Breast epithelium (tissue), 4 donors: ENCODE results near the gene DSCAML1. TPM values are rescaled to one million over a fixed set of nuclear protein-coding genes. Genes with fewer than 3 reads are reported as not detected.

Experiments
- DNase-seq, 2 donors: peaks; one replicate each; pipeline ENCODE4 v3.0.0-alpha.2; 2019; ENCODE audit warnings: low spot score in 2 of 2
- H3K27ac ChIP-seq, 2 donors: fragments of 200-600 bp; sonication (generic) in 1 of 2; one replicate each; pipeline ENCODE4 v1.5.1; 2016 to 2019; ENCODE audit warnings: mild to moderate bottlenecking in 1 of 2
- H3K27me3 ChIP-seq, 2 donors: fragments of 200-600 bp; sonication (generic) in 1 of 2; one replicate each; pipeline versions ENCODE4 v1.5.1 to v1.6.0; 2017 to 2019; ENCODE audit warnings: control low read depth in 1 of 2, mild to moderate bottlenecking in 1 of 2
- H3K36me3 ChIP-seq: fragments of 200-600 bp; one replicate; pipeline ENCODE4 v1.5.1; 2019
- H3K4me1 ChIP-seq, 2 donors: fragments of 200-600 bp; sonication (generic); one replicate each; pipeline ENCODE4 v1.5.1; 2016 to 2019; ENCODE audit warnings: control low read depth in 1 of 2
- H3K4me3 ChIP-seq, 3 donors: fragments of 200-600 bp; sonication (generic); 1 replicate in 2 of 3; 2 replicates in 1 of 3; pipeline ENCODE4 v1.5.1; 2016 to 2019; ENCODE audit warnings: mild to moderate bottlenecking in 3 of 3, moderate library complexity in 2 of 3
- H3K9me3 ChIP-seq, 2 donors: fragments of 200-600 bp; sonication (generic) in 1 of 2; one replicate each; pipeline ENCODE4 v1.5.1; 2016 to 2019; ENCODE audit warnings: control low read depth in 1 of 2
- POLR2A ChIP-seq: fragments of 450-650 bp; IDR thresholded peaks from one replicate; pipeline ENCODE4 v1.6.1; 2016; ENCODE audit warnings: antibody characterized with exemption, mild to moderate bottlenecking, moderate library complexity
- POLR2AphosphoS5 ChIP-seq, 3 donors: sonication (generic); formaldehyde crosslinking; IDR thresholded peaks; one replicate each; pipeline ENCODE4 v1.6.1; 2017; ENCODE audit warnings: antibody characterized with exemption in 3 of 3
- intact Hi-C: fragments of 100-400 bp; cut with DNase I; formaldehyde crosslinking; loops from one replicate; pipeline ENCODE4 v1.15.1; 2023; ENCODE audit warnings: low total_unique reads
- total RNA-seq, 3 donors: library from RNA; depleted of rRNA; stranded (reverse); fragments of >200 nt; gene quantifications; one replicate each; pipeline ENCODE4 v1.1.0, GENCODE V29; 2016
- TF ChIP-seq, protein P1 (sequence below), 3 donors: fragments of 450-650 bp; IDR thresholded peaks; one replicate each; pipeline ENCODE4 v1.5.1; 2016 to 2017; ENCODE audit warnings: antibody characterized with exemption in 3 of 3, mild to moderate bottlenecking in 3 of 3, moderate library complexity in 3 of 3

The DSCAML1 gene
- total RNA-seq, 3 donors from 2014 or later = 0.33 to 1.8 (median 0.64) TPM

DNA sequence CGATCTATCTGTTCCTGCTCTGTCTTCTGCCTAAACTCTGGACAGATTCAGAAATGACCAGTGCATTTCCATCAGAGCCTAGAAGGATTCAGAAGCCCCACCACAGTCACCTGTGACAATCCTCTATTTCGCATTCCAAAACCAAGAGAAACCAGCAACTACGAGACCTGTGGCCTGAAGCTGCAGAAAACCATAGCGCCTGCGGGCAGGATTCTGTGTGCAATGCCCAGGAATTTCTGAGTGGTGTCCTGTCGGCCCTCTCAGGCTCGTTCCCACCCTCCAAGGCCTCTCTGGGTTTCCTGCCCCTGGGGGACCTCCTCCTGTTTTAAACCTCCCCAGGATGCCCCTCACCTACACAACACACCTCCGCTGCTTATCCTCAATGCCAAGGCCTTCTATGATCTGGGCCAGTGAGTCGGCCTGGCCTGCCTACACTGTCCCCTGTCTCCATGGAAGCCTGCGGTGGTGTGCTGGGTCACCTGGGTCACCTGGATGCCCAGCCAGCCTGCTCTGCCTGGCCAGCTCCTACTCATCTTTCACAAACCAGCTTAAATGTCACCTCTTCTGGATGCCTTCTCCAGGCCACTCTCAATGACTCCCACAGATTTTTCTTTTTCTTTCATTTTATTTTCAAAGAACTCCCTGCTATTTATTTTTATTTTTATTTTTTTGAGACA, 271.0 kb downstream of the DSCAML1 start:
- Histone ChIP-seq H3K4me3 (no peak overlapping the region), H3K27ac (no peak overlapping the region), H3K36me3 (no peaks in the 10 kb centered on the region), H3K9me3 (no peaks in the 10 kb centered on the region), H3K27me3 (no peaks in the 10 kb centered on the region), H3K4me1 (no peaks in the 10 kb centered on the region)
- no peak for TF ChIP-seq POLR2A
- no peak for TF ChIP-seq POLR2AphosphoS5 (IDR thresholded peaks at IDR 0.05)
- no peak for DNase-seq
- intact Hi-C loops = no loop called here

DNA sequence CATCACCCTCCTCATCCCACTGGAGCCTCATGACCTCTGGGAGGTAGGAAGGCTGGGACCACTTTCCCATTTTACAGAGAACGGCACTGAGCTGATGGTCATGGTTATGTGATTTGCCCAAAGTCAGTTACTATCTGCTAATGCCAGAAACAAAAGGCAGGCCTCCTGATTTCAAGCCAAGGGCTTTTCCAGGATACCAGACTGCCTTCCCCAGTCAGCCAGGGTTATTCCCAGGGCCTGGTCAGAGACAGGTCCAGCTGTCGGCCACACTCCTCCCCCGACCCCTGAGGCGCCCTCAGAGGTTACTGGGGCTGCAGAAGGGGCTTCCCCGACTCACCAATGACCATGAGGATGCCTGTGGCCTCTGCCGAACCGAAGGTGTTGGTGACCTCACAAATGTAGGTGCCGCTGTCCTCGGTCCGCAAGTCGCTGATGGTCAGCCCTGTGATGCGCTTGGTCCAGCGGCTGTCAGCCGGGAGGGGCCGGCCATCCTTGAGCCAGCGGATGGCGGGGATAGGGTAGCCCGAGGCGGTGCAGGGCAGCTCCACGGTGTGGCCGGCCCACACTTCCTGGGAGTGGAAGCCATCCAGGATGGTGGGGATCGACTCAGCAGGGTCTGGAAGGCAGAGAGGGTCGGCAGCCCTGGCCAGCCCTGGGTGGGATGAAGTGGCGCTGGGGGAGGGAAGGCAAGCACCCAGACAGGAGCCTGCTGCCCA, 272.4 kb downstream of the DSCAML1 start:
- H3K36me3 ChIP-seq = no peaks in the 10 kb centered on the region
- intact Hi-C loops = no loop called here
- no peaks in the 10 kb centered on the region for H3K27me3 ChIP-seq
- H3K9me3 ChIP-seq = no peaks in the 10 kb centered on the region
- H3K4me3 ChIP-seq = no peak overlapping the region
- TF ChIP-seq POLR2A (no peak), POLR2AphosphoS5 (IDR thresholded peaks at IDR 0.05) (no peak)
- TF ChIP-seq, protein P1, sequence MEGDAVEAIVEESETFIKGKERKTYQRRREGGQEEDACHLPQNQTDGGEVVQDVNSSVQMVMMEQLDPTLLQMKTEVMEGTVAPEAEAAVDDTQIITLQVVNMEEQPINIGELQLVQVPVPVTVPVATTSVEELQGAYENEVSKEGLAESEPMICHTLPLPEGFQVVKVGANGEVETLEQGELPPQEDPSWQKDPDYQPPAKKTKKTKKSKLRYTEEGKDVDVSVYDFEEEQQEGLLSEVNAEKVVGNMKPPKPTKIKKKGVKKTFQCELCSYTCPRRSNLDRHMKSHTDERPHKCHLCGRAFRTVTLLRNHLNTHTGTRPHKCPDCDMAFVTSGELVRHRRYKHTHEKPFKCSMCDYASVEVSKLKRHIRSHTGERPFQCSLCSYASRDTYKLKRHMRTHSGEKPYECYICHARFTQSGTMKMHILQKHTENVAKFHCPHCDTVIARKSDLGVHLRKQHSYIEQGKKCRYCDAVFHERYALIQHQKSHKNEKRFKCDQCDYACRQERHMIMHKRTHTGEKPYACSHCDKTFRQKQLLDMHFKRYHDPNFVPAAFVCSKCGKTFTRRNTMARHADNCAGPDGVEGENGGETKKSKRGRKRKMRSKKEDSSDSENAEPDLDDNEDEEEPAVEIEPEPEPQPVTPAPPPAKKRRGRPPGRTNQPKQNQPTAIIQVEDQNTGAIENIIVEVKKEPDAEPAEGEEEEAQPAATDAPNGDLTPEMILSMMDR (IDR thresholded peaks at IDR 0.05) = no peak
- H3K4me1 ChIP-seq = no peaks in the 10 kb centered on the region
- H3K27ac ChIP-seq = no peak overlapping the region
- DNase-seq = no peak

DNA sequence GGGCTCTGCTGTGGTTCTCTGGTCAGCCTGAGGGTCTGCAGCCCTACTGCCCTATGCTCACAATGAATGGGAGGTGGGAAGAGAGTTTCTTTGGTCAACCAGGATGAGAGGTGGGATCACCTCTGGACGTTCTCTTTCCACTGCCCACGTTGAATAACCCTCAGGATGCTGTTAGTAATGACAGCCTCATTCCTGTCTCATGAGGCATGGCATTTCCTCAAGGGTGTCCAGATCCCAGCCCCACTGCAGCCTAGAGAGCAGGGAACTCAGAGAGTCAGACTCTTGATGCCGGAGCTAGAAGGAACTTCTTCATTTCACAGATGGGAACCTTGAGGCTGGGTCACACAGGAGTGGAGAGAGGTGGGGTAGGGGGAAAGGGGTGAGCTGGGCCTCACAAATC, 273.3 kb downstream of the DSCAML1 start:
- Histone ChIP-seq H3K27me3 (no peaks in the 10 kb centered on the region), H3K4me1 (no peaks in the 10 kb centered on the region), H3K36me3 (no peaks in the 10 kb centered on the region), H3K4me3 (no peak overlapping the region), H3K9me3 (no peaks in the 10 kb centered on the region), H3K27ac (no peak overlapping the region)
- TF ChIP-seq, protein P1 (IDR thresholded peaks at IDR 0.05) = no peak
- no peak for TF ChIP-seq POLR2A
- TF ChIP-seq POLR2AphosphoS5 (IDR thresholded peaks at IDR 0.05) = no peak
- DNase-seq = no peak
- intact Hi-C loops = no loop called here

DNA sequence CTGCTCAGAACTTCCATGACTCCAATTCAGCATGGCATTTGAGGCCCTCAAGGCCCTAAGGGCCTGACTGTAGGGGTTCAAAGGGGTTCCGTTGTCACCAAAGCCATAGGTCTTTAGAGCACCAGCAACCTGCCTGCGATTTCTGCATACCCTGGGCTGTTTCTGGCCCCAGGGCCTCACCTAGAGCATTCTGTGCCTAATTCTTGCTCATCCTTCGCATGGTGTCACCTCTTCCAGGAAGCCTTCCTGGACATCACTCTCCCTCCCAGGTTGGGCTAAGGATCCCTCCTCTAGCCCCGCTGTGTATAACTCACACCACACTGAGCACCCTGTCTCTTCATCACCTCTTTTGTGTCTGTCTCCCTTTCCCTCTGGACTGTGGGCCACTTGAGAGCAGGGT, 275.0 kb downstream of the DSCAML1 start:
- Histone ChIP-seq H3K36me3 (no peaks in the 10 kb centered on the region), H3K4me1 (no peaks in the 10 kb centered on the region), H3K27ac (no peak overlapping the region), H3K4me3 (no peak overlapping the region), H3K27me3 (no peaks in the 10 kb centered on the region), H3K9me3 (no peaks in the 10 kb centered on the region)
- intact Hi-C loops = no loop called here
- no peak for DNase-seq
- TF ChIP-seq, protein P1 (IDR thresholded peaks at IDR 0.05) = no peak
- TF ChIP-seq POLR2AphosphoS5 (IDR thresholded peaks at IDR 0.05) = no peak
- TF ChIP-seq POLR2A = no peak

DNA sequence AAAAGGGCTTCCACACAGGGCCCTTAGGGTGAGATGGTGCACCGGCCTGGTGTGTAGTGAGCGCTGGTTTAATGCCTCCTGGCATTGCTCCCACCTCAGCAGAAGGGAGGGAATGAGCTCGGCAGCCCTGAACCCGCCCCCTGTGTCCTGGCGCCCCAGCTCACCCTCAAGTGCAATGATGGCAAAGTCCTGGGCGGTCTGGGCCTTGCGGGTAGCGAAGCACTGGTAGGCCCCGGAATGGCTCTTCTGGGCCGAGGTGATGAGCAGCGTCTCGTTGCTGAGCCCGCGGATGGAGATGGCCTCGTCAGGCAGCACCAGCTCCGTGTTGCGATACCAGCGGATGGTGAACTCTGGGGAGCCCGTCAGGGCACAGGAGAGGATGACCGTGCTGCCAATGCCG, 276.1 kb downstream of the DSCAML1 start:
- no peaks in the 10 kb centered on the region for H3K9me3 ChIP-seq
- no peak overlapping the region for H3K4me3 ChIP-seq
- no peaks in the 10 kb centered on the region for H3K27me3 ChIP-seq
- no peaks in the 10 kb centered on the region for H3K36me3 ChIP-seq
- H3K4me1 ChIP-seq = no peaks in the 10 kb centered on the region
- TF ChIP-seq POLR2A = no peak
- no peak for TF ChIP-seq POLR2AphosphoS5 (IDR thresholded peaks at IDR 0.05)
- no peak for DNase-seq
- intact Hi-C loops = no loop called here
- no peak overlapping the region for H3K27ac ChIP-seq

DNA sequence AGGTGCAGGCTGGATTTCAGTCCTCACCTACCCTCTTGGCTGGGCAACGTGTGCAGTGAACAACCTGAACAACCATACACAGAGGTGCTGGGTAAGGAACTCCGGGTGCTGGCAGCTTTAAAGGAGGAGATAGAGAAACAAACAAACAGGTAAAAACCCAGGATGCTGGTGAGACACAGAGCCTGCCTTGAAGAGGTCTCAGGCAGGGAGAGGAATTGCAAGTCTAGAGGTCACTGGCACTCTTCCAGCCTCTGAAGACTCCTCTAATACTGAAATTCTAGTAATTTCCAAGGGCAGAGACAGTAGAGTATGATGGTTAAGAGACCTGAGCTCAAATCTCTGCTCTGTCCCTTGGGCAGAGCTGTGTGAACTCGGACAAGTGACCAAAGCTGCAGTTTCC, 276.8 kb downstream of the DSCAML1 start:
- H3K36me3 ChIP-seq = no peaks in the 10 kb centered on the region
- H3K9me3 ChIP-seq = no peaks in the 10 kb centered on the region
- intact Hi-C loops = no loop called here
- H3K4me1 ChIP-seq = no peaks in the 10 kb centered on the region
- H3K4me3 ChIP-seq = no peak overlapping the region
- H3K27ac ChIP-seq = no peak overlapping the region
- TF ChIP-seq POLR2AphosphoS5 (IDR thresholded peaks at IDR 0.05) = no peak
- TF ChIP-seq, protein P1 (IDR thresholded peaks at IDR 0.05) = no peak
- TF ChIP-seq POLR2A = no peak
- DNase-seq = no peak
- no peaks in the 10 kb centered on the region for H3K27me3 ChIP-seq
